H9 (cell line): Measurements from ENCODE around the gene TCEAL4. TPM values are rescaled to one million over a fixed set of nuclear protein-coding genes. Genes with fewer than 3 reads are reported as not detected.

Experiments
- DNase-seq: peaks from one replicate; pipeline ENCODE4 v3.0.0-alpha.2; 2017
- H2AFZ ChIP-seq: one replicate; pipeline ENCODE4 v1.6.1; 2013; ENCODE audit warnings: mild to moderate bottlenecking, low read length, control low read depth, moderate library complexity
- H2AK5ac ChIP-seq: 2 replicates; pipeline ENCODE4 v1.6.1; 2013; ENCODE audit warnings: low read length, control low read depth, mixed read lengths; ENCODE audit not compliant: insufficient read length
- H2BK120ac ChIP-seq: one replicate; pipeline ENCODE4 v1.6.1; 2013; ENCODE audit warnings: low read depth, mild to moderate bottlenecking, low read length, control low read depth, inconsistent platforms; ENCODE audit not compliant: poor library complexity, severe bottlenecking
- H2BK12ac ChIP-seq: 2 replicates; pipeline ENCODE4 v1.6.1; 2013; ENCODE audit warnings: low read length, control low read depth, mixed read lengths, low read depth; ENCODE audit not compliant: insufficient read length
- H2BK15ac ChIP-seq: 2 replicates; pipeline ENCODE4 v1.6.1; 2013; ENCODE audit warnings: low read depth, low read length, control low read depth
- H2BK20ac ChIP-seq: one replicate; pipeline ENCODE4 v1.6.1; 2013; ENCODE audit warnings: low read depth, mild to moderate bottlenecking, low read length, control low read depth, inconsistent platforms; ENCODE audit not compliant: poor library complexity, severe bottlenecking
- H2BK5ac ChIP-seq: 2 replicates; pipeline ENCODE4 v1.6.1; 2013; ENCODE audit warnings: low read length, control low read depth, mixed read lengths; ENCODE audit not compliant: insufficient read length
- H3K14ac ChIP-seq: 2 replicates; pipeline ENCODE4 v1.6.1; 2013; ENCODE audit warnings: low read length, control low read depth; ENCODE audit not compliant: insufficient read depth
- H3K18ac ChIP-seq: 2 replicates; pipeline ENCODE4 v1.6.1; 2013; ENCODE audit warnings: low read depth, mild to moderate bottlenecking, mixed read lengths, low read length, control low read depth; ENCODE audit not compliant: insufficient read length
- H3K23ac ChIP-seq: 2 replicates; pipeline ENCODE4 v1.6.1; 2013; ENCODE audit warnings: low read length, control low read depth, mixed read lengths, low read depth; ENCODE audit not compliant: insufficient read length
- H3K23me2 ChIP-seq: 2 replicates; pipeline ENCODE4 v1.6.1; 2013; ENCODE audit warnings: low read depth, mild to moderate bottlenecking, mixed read lengths, low read length, control low read depth; ENCODE audit not compliant: insufficient read length, poor library complexity, severe bottlenecking
- H3K27ac ChIP-seq: 2 replicates; pipeline ENCODE4 v1.5.1; 2013; ENCODE audit warnings: low read length, control low read depth, mixed read lengths, low read depth; ENCODE audit not compliant: insufficient read length
- H3K27me3 ChIP-seq: 2 replicates; pipeline ENCODE4 v1.6.1; 2013; ENCODE audit warnings: low read length, control low read depth, inconsistent platforms; ENCODE audit not compliant: insufficient read depth
- H3K4ac ChIP-seq: 2 replicates; pipeline ENCODE4 v1.6.1; 2013; ENCODE audit warnings: low read depth, mild to moderate bottlenecking, control low read depth, inconsistent platforms, low read length, moderate library complexity
- H3K4me1 ChIP-seq: 2 replicates; pipeline ENCODE4 v1.6.1; 2013; ENCODE audit warnings: low read length, control low read depth, inconsistent platforms; ENCODE audit not compliant: insufficient read depth
- H3K4me2 ChIP-seq: 2 replicates; pipeline ENCODE4 v1.6.1; 2013; ENCODE audit warnings: low read length, control low read depth, mixed read lengths; ENCODE audit not compliant: insufficient read length, insufficient read depth
- H3K56ac ChIP-seq: 2 replicates; pipeline ENCODE4 v1.6.1; 2013; ENCODE audit warnings: low read depth, mild to moderate bottlenecking, mixed read lengths, low read length, control low read depth; ENCODE audit not compliant: insufficient read length
- H3K79me1 ChIP-seq: 2 replicates; pipeline ENCODE4 v1.6.1; 2013; ENCODE audit warnings: low read depth, mild to moderate bottlenecking, moderate library complexity, low read length, control low read depth, inconsistent platforms; ENCODE audit not compliant: insufficient read depth, poor library complexity, severe bottlenecking
- H3K79me2 ChIP-seq: 2 replicates; pipeline ENCODE4 v1.6.1; 2013; ENCODE audit warnings: low read length, control low read depth, inconsistent platforms; ENCODE audit not compliant: insufficient read depth
- H3K9ac ChIP-seq: 2 replicates; pipeline ENCODE4 v1.6.1; 2013; ENCODE audit warnings: low read length, control low read depth, mixed read lengths; ENCODE audit not compliant: insufficient read length; ENCODE audit errors: extremely low read depth
- H3K9me3 ChIP-seq: one replicate; pipeline ENCODE4 v1.6.1; 2013; ENCODE audit warnings: low read depth, low read length, inconsistent platforms; ENCODE audit not compliant: control insufficient read depth
- H3T11ph ChIP-seq: one replicate; pipeline ENCODE4 v1.6.1; 2013; ENCODE audit warnings: mild to moderate bottlenecking, low read length, control low read depth, inconsistent platforms
- H4K20me1 ChIP-seq: one replicate; pipeline ENCODE4 v1.6.1; 2013; ENCODE audit not compliant: control insufficient read depth, insufficient read length, insufficient read depth
- H4K5ac ChIP-seq: 2 replicates; pipeline ENCODE4 v1.6.1; 2013; ENCODE audit warnings: low read depth, mild to moderate bottlenecking, mixed read lengths, low read length, control low read depth; ENCODE audit not compliant: insufficient read length
- H4K8ac ChIP-seq: replicated peaks from 2 replicates; pipeline ENCODE4 v1.6.1; 2013; ENCODE audit warnings: low read length, control low read depth, mixed read lengths, low read depth; ENCODE audit not compliant: insufficient read length
- H4K91ac ChIP-seq: 2 replicates; pipeline ENCODE4 v1.6.1; 2013; ENCODE audit warnings: low read depth, mild to moderate bottlenecking, moderate library complexity, mixed read lengths, low read length, control low read depth; ENCODE audit not compliant: insufficient read length
- H3K27ac Mint-ChIP-seq, 3 experiments: 2 replicates in 2 of 3; 3 replicates in 1 of 3; pipeline ENCODE4 v1.8.0; 2020 to 2021; ENCODE audit warnings: mixed read lengths in 3 of 3, mild to moderate bottlenecking in 1 of 3, moderate library complexity in 1 of 3
- H3K27me3 Mint-ChIP-seq: 2 replicates; pipeline ENCODE4 v1.8.0; 2021; ENCODE audit warnings: low read depth, mild to moderate bottlenecking, moderate library complexity, mixed read lengths
- H3K36me3 Mint-ChIP-seq, 3 experiments: 2 replicates in 2 of 3; 3 replicates in 1 of 3; pipeline ENCODE4 v1.8.0; 2020 to 2021; ENCODE audit warnings: low read depth in 3 of 3, mixed read lengths in 3 of 3; ENCODE audit not compliant: insufficient read depth in 1 of 3
- H3K4me1 Mint-ChIP-seq, 2 experiments: 2 replicates each; pipeline ENCODE4 v1.8.0; 2020; ENCODE audit warnings: mixed read lengths in 2 of 2
- H3K4me3 Mint-ChIP-seq, 2 experiments: 2 replicates in 1 of 2; 3 replicates in 1 of 2; pipeline ENCODE4 v1.8.0; 2020 to 2021; ENCODE audit warnings: mild to moderate bottlenecking in 2 of 2, mixed read lengths in 2 of 2, moderate library complexity in 1 of 2
- H3K9me3 Mint-ChIP-seq, 2 experiments: 2 replicates in 1 of 2; 3 replicates in 1 of 2; pipeline ENCODE4 v1.8.0; 2020; ENCODE audit warnings: mild to moderate bottlenecking in 2 of 2, mixed read lengths in 2 of 2, moderate library complexity in 1 of 2
- CTCF ChIP-seq: fragments of 200-600 bp; sonication (generic); conservative IDR thresholded peaks from 3 replicates; pipeline ENCODE4 v1.8.0; 2021; ENCODE audit warnings: antibody characterized with exemption, mild to moderate bottlenecking
- WGBS: extraction: QIAGEN DNeasy Blood & Tissue Kit; methylation state at CpG from one replicate; pipeline ENCODE4 v1.1.7; 2013; ENCODE audit warnings: missing lambda C conversion rate, low lambda C conversion rate, mixed read lengths; ENCODE audit not compliant: insufficient read length; ENCODE audit errors: extremely low coverage; 5-methylcytosine and 5-hydroxymethylcytosine counted together
- total RNA-seq: library from RNA; stranded (reverse); gene quantifications from 2 replicates; pipeline ENCODE4 v1.2.1, GENCODE V29; 2021

TCEAL4 gene
- total RNA-seq, 1 experiment from 2014 or later: 49.9 TPM

- Histone ChIP-seq H2AK5ac (no peak overlapping the region), H3K4me1 (no peaks in the 10 kb centered on the region), H4K8ac (no peak overlapping the region), H2BK12ac (no peak overlapping the region), H3K27ac (no peak overlapping the region), H2AFZ (no peak overlapping the region), H3K79me2 (no peaks in the 10 kb centered on the region), H3K23me2 (no peaks in the 10 kb centered on the region), H3K27me3 (no peaks in the 10 kb centered on the region), H2BK120ac (no peak overlapping the region), H2BK20ac (no peak overlapping the region), H3K56ac (no peak overlapping the region), H3T11ph (no peak overlapping the region), H3K79me1 (no peaks in the 10 kb centered on the region), H2BK15ac (no peak overlapping the region), H3K14ac (no peak overlapping the region), H3K18ac (no peak overlapping the region), H4K20me1 (no peaks in the 10 kb centered on the region), H3K9me3 (no peaks in the 10 kb centered on the region), H4K91ac (no peak overlapping the region), H3K9ac (no peak overlapping the region), H4K5ac (no peak overlapping the region), H3K4me2 (no peak overlapping the region), H3K4ac (no peak overlapping the region), H2BK5ac (no peak overlapping the region), H3K23ac (no peak overlapping the region)
- no peaks in the 10 kb centered on the region; a peak in 1 of 7 replicates for H3K36me3 Mint-ChIP-seq
- TF ChIP-seq CTCF: no peak
- DNase-seq: no peak
- no peaks in the 10 kb centered on the region for H3K4me1 Mint-ChIP-seq
- no peak overlapping the region for H3K27ac Mint-ChIP-seq
- H3K27me3 Mint-ChIP-seq: no peaks in the 10 kb centered on the region
- peaks cover 0 to 25% of the 10 kb centered on the region in 2 experiments; a peak in 2 of 5 replicates for H3K9me3 Mint-ChIP-seq
- WGBS: no CpG with 5 or more reads among the region's 1 CpG
- no peak overlapping the region for H3K4me3 Mint-ChIP-seq
Observed at GRCh38 chrX:103565752-103566151, 19.6 kb upstream of the TCEAL4 start.
